BLaER1 (cell line): ENCODE data around the gene PAQR5.
"Not testable (repeated sequence)": the region's sequence is repeated elsewhere in the genome, so short reads cannot be mapped to it uniquely, and the experiment has no call there.

Experiments
- H3K27ac ChIP-seq: shearing (Covaris generic); formaldehyde crosslinking; 2 replicates; pipeline ENCODE4 v1.8.1; 2022
- H3K27me3 ChIP-seq: shearing (Covaris generic); formaldehyde crosslinking; 2 replicates; pipeline ENCODE4 v1.8.1; 2022
- H3K36me3 ChIP-seq: shearing (Covaris generic); formaldehyde crosslinking; 2 replicates; pipeline ENCODE4 v1.8.1; 2022
- H3K4me1 ChIP-seq: shearing (Covaris generic); formaldehyde crosslinking; 2 replicates; pipeline ENCODE4 v1.8.1; 2022
- H3K4me2 ChIP-seq: shearing (Covaris generic); formaldehyde crosslinking; 2 replicates; pipeline ENCODE4 v1.8.1; 2022
- H3K4me3 ChIP-seq: shearing (Covaris generic); formaldehyde crosslinking; 2 replicates; pipeline ENCODE4 v1.8.1; 2022
- H3K9ac ChIP-seq: shearing (Covaris generic); formaldehyde crosslinking; 2 replicates; pipeline ENCODE4 v1.8.1; 2022
- H3K9me3 ChIP-seq: shearing (Covaris generic); formaldehyde crosslinking; 2 replicates; pipeline ENCODE4 v1.8.1; 2022
- H4K20me1 ChIP-seq: shearing (Covaris generic); formaldehyde crosslinking; 2 replicates; pipeline ENCODE4 v1.8.1; 2022
- Cebpa-rat ChIP-seq: shearing (Covaris generic); IDR thresholded peaks from 2 replicates; pipeline ENCODE4 v1.8.1; 2022

The PAQR5 gene

GRCh38 chr15:69375151-69375790, 76.6 kb downstream of the PAQR5 start:
- no peak for TF ChIP-seq Cebpa-rat
- Histone ChIP-seq H3K9ac (no peak overlapping the region), H3K9me3 (no peaks in the 10 kb centered on the region), H3K27ac (no peak overlapping the region), H3K4me1 (no peaks in the 10 kb centered on the region), H4K20me1 (no peaks in the 10 kb centered on the region), H3K4me2 (no peak overlapping the region), H3K36me3 (no peaks in the 10 kb centered on the region), H3K27me3 (no peaks in the 10 kb centered on the region), H3K4me3 (no peak overlapping the region)

- H3K4me2 ChIP-seq, result no peak overlapping the region
- no peaks in the 10 kb centered on the region for H4K20me1 ChIP-seq
- no peak for TF ChIP-seq Cebpa-rat
- no peaks in the 10 kb centered on the region for H3K27me3 ChIP-seq
- no peaks in the 10 kb centered on the region for H3K36me3 ChIP-seq
- H3K9me3 ChIP-seq, result no peaks in the 10 kb centered on the region
- H3K4me3 ChIP-seq, result no peak overlapping the region
- no peak overlapping the region for H3K9ac ChIP-seq
- H3K4me1 ChIP-seq, result no peaks in the 10 kb centered on the region
- no peak overlapping the region for H3K27ac ChIP-seq
Measured at GRCh38 chr15:69377216-69377970, 78.7 kb downstream of the PAQR5 start.

- no peaks in the 10 kb centered on the region for H4K20me1 ChIP-seq
- H3K9me3 ChIP-seq, result no peaks in the 10 kb centered on the region
- H3K4me3 ChIP-seq, result no peak overlapping the region
- no peak overlapping the region for H3K27ac ChIP-seq
- no peak overlapping the region for H3K4me2 ChIP-seq
- TF ChIP-seq Cebpa-rat, result no peak
- H3K9ac ChIP-seq, result no peak overlapping the region
- no peaks in the 10 kb centered on the region for H3K4me1 ChIP-seq
- H3K27me3 ChIP-seq, result no peaks in the 10 kb centered on the region
- no peaks in the 10 kb centered on the region for H3K36me3 ChIP-seq
Measured at GRCh38 chr15:69380100-69380725, 81.5 kb downstream of the PAQR5 start.

GRCh38 chr15:69380726-69381105, 82.0 kb downstream of the PAQR5 start:
- no peaks in the 10 kb centered on the region for H4K20me1 ChIP-seq
- no peak for TF ChIP-seq Cebpa-rat
- H3K4me2 ChIP-seq, result no peak overlapping the region
- no peaks in the 10 kb centered on the region for H3K36me3 ChIP-seq
- no peaks in the 10 kb centered on the region for H3K27me3 ChIP-seq
- no peaks in the 10 kb centered on the region for H3K4me1 ChIP-seq
- H3K4me3 ChIP-seq, result no peak overlapping the region
- no peaks in the 10 kb centered on the region for H3K9me3 ChIP-seq
- H3K27ac ChIP-seq, result no peak overlapping the region
- H3K9ac ChIP-seq, result no peak overlapping the region

GRCh38 chr15:69382176-69382575, 83.5 kb downstream of the PAQR5 start:
- H3K27ac ChIP-seq, H3K9ac ChIP-seq, H4K20me1 ChIP-seq, H3K36me3 ChIP-seq, H3K4me2 ChIP-seq, H3K27me3 ChIP-seq, H3K4me3 ChIP-seq, H3K4me1 ChIP-seq, H3K9me3 ChIP-seq: not testable (repeated sequence)

- not testable (repeated sequence) for H3K9ac ChIP-seq, H3K27ac ChIP-seq, H4K20me1 ChIP-seq, H3K4me1 ChIP-seq, H3K4me3 ChIP-seq, H3K9me3 ChIP-seq, H3K27me3 ChIP-seq, H3K4me2 ChIP-seq, H3K36me3 ChIP-seq
Measured at GRCh38 chr15:69384066-69384465, 85.4 kb downstream of the PAQR5 start.

- Histone ChIP-seq H3K4me2 (no peak overlapping the region), H3K27ac (no peak overlapping the region), H3K4me1 (no peaks in the 10 kb centered on the region), H3K9ac (no peak overlapping the region), H3K36me3 (no peaks in the 10 kb centered on the region), H3K4me3 (no peak overlapping the region), H3K27me3 (no peaks in the 10 kb centered on the region), H4K20me1 (no peaks in the 10 kb centered on the region), H3K9me3 (no peaks in the 10 kb centered on the region)
- TF ChIP-seq Cebpa-rat, result no peak
Measured at GRCh38 chr15:69384626-69385598, 86.2 kb downstream of the PAQR5 start.

GRCh38 chr15:69385831-69386230, 87.1 kb downstream of the PAQR5 start:
- Histone ChIP-seq H4K20me1 (no peaks in the 10 kb centered on the region), H3K4me1 (no peaks in the 10 kb centered on the region), H3K4me2 (no peak overlapping the region), H3K27me3 (no peaks in the 10 kb centered on the region), H3K27ac (no peak overlapping the region), H3K9ac (no peak overlapping the region), H3K36me3 (no peaks in the 10 kb centered on the region), H3K4me3 (no peak overlapping the region), H3K9me3 (no peaks in the 10 kb centered on the region)
- TF ChIP-seq Cebpa-rat, result no peak

- H3K4me2 ChIP-seq, result no peak overlapping the region
- H3K36me3 ChIP-seq, result no peaks in the 10 kb centered on the region
- H3K9ac ChIP-seq, result no peak overlapping the region
- H3K27ac ChIP-seq, result no peak overlapping the region
- H3K27me3 ChIP-seq, result no peaks in the 10 kb centered on the region
- no peak for TF ChIP-seq Cebpa-rat
- H4K20me1 ChIP-seq, result no peaks in the 10 kb centered on the region
- H3K4me1 ChIP-seq, result no peaks in the 10 kb centered on the region
- no peak overlapping the region for H3K4me3 ChIP-seq
- H3K9me3 ChIP-seq, result no peaks in the 10 kb centered on the region
Measured at GRCh38 chr15:69386284-69386683, 87.6 kb downstream of the PAQR5 start.
